Left lung (tissue), 10 donors: ENCODE data around the gene BCAP31. TPM values are rescaled to one million over a fixed set of nuclear protein-coding genes. Genes with fewer than 3 reads are reported as not detected.
A peak's percentile ranks its signal among the peaks of the same experiment; 100 is the strongest.
"Not testable (repeated sequence)": the region's sequence is repeated elsewhere in the genome, so short reads cannot be mapped to it uniquely, and the experiment has no call there.

Source experiments
- ATAC-seq: fragments of 200-7000 bp; cut with Tn5 transposase; one replicate; pipeline ENCODE4 v1.9.1; 2020; ENCODE audit warnings: moderate library complexity
- DNase-seq, 4 donors: peaks; one replicate each; pipeline ENCODE4 v3.0.0-alpha.2; 2013 to 2020
- H3K27ac ChIP-seq, 2 donors: fragments of 200-600 bp; sonication (generic) in 1 of 2; one replicate each; pipeline versions ENCODE4 v1.5.0 to v1.8.0; 2020 to 2021
- H3K27me3 ChIP-seq, 2 donors: fragments of 200-600 bp; sonication (generic) in 1 of 2; one replicate each; pipeline versions ENCODE4 v1.5.0 to v1.8.0; 2020 to 2021
- H3K36me3 ChIP-seq, 2 donors: fragments of 200-600 bp; sonication (generic) in 1 of 2; one replicate each; pipeline versions ENCODE4 v1.5.0 to v1.8.0; 2020 to 2021
- H3K4me1 ChIP-seq, 2 donors: fragments of 200-600 bp; one replicate each; pipeline ENCODE4 v1.8.0; 2021
- H3K4me3 ChIP-seq, 2 donors: fragments of 200-600 bp; sonication (generic) in 1 of 2; one replicate each; pipeline versions ENCODE4 v1.5.0 to v1.8.0; 2020 to 2021; ENCODE audit warnings: mild to moderate bottlenecking in 1 of 2
- H3K9me3 ChIP-seq, 2 donors: fragments of 200-600 bp; sonication (generic) in 1 of 2; one replicate each; pipeline versions ENCODE4 v1.5.0 to v1.8.0; 2020 to 2021
- intact Hi-C, 2 donors: fragments of 100-400 bp; cut with DNase I; formaldehyde crosslinking; loops; one replicate each; pipeline versions ENCODE4 v1.11.2 to v1.14.2; 2022
- polyA plus RNA-seq, 6 donors: library from polyadenylated mRNA; unstranded; fragments of 120-200 nt; gene quantifications; one replicate each; pipeline ENCODE4 v1.2.1, GENCODE V29; 2013; ENCODE audit not compliant: insufficient read length in 6 of 6
- total RNA-seq, 2 donors: library from RNA; stranded (reverse); fragmentation: NEBNext Ultra II Directional; extraction: Animal tissue kit (Norgen Biotek cat#: 25700); gene quantifications; one replicate each; pipeline ENCODE4 v1.2.1, GENCODE V29; 2021
- TF ChIP-seq, protein P1 (sequence below), 2 donors: fragments of 200-600 bp; sonication (generic) in 1 of 2; IDR thresholded peaks; one replicate each; pipeline versions ENCODE4 v1.5.0 to v1.8.0; 2021; ENCODE audit warnings: antibody characterized with exemption in 2 of 2
- donor health status: DM: no; HTN: yes; CAD: no.
- donor health status: DM: no; HTN: no; CAD: no.

The BCAP31 gene
- total and polyA plus RNA-seq, 8 donors: 126 to 243 (median 138) TPM

DNA sequence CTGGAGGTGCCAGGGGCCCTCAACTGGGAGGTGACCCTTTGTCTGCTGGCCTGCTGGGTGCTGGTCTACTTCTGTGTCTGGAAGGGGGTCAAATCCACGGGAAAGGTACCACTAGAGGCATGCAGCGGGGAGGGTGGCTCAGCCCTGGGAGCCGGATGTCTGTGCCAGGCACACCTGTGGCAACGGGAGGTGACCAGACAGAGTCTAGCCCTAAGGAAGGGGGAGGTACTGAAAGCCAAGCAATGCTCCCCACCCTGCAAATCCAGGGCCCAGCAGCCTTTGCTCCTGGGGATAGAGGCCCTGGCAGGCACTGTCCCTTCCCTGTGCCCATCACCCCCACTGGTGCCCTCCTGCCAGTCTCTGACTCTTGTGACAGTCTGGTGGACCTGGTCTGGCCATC is 32.2 kb downstream of the BCAP31 start:
- DNase-seq (no peak), ATAC-seq (no peak)
- H3K36me3 ChIP-seq: peaks cover 0 to 11% of the 10 kb centered on the region in 2 donors
- H3K4me3 ChIP-seq: no peak overlapping the region
- H3K4me1 ChIP-seq: no peaks in the 10 kb centered on the region
- TF ChIP-seq, protein P1, sequence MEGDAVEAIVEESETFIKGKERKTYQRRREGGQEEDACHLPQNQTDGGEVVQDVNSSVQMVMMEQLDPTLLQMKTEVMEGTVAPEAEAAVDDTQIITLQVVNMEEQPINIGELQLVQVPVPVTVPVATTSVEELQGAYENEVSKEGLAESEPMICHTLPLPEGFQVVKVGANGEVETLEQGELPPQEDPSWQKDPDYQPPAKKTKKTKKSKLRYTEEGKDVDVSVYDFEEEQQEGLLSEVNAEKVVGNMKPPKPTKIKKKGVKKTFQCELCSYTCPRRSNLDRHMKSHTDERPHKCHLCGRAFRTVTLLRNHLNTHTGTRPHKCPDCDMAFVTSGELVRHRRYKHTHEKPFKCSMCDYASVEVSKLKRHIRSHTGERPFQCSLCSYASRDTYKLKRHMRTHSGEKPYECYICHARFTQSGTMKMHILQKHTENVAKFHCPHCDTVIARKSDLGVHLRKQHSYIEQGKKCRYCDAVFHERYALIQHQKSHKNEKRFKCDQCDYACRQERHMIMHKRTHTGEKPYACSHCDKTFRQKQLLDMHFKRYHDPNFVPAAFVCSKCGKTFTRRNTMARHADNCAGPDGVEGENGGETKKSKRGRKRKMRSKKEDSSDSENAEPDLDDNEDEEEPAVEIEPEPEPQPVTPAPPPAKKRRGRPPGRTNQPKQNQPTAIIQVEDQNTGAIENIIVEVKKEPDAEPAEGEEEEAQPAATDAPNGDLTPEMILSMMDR (IDR thresholded peaks at IDR 0.05): no peak
- no peak overlapping the region for H3K27ac ChIP-seq
- peaks cover 0 to 27% of the 10 kb centered on the region in 2 donors for H3K27me3 ChIP-seq
- intact Hi-C loops: no loop called here
- no peaks in the 10 kb centered on the region for H3K9me3 ChIP-seq

GRCh38 chrX:153691032-153691827 is 33.0 kb downstream of the BCAP31 start:
- H3K4me3 ChIP-seq, H3K9me3 ChIP-seq, intact Hi-C loops, H3K27ac ChIP-seq, ATAC-seq, H3K36me3 ChIP-seq, H3K4me1 ChIP-seq: not testable (repeated sequence)
- peak in 1 of 4 donors; percentile 46 for DNase-seq
- H3K27me3 ChIP-seq: peaks cover 0 to 34% of the 10 kb centered on the region in 2 donors

- DNase-seq (peak in 1 of 4 donors; percentile 35), ATAC-seq (no peak)
- TF ChIP-seq, protein P1 (IDR thresholded peaks at IDR 0.05): no peak
- Histone ChIP-seq H3K27me3 (peaks cover 0 to 42% of the 10 kb centered on the region in 2 donors), H3K36me3 (no peaks in the 10 kb centered on the region), H3K4me1 (no peaks in the 10 kb centered on the region), H3K9me3 (no peaks in the 10 kb centered on the region), H3K4me3 (no peak overlapping the region), H3K27ac (no peak overlapping the region)
- intact Hi-C loops: no loop called here
Observed at GRCh38 chrX:153690466-153690865, 33.7 kb downstream of the BCAP31 start.

DNA sequence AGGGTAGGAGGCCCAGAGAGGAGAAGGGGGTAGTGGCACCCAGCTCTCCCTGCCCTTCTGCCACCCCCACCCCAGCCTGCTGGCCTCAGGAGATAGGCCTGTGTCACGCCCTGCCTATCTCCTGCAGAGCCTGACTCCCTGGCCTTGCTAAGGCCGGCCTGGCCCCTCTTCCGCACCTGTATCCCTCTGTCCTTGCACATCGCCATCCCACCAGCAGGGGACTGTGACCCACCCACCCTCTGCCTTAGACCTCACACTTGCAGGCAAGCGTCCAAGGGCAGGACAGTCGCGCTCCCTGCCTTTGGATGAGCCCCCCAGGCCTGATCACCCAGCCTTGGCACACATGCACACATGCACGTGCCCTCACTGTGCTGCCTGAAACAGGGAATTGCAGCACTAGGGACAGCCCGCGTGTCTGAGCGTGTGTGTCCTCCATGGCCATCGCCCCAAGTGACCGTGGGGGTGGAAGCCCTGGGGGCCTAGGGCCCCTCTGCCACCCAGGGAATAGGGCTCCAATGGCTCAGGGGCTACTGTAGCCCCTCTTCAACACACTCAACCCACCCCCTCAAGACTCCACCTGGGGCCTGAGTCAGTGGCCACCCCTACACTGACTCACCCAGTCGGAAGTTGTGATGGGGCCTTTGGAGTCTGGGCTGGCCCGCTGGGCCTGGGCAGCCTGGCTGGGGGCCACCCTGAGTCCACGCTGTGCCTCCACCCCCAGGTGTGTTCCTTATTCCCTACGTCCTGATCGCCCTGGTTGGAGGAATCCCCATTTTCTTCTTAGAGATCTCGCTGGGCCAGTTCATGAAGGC is 34.3 kb downstream of the BCAP31 start:
- Histone ChIP-seq H3K4me3 (no peak overlapping the region), H3K27ac (no peak overlapping the region), H3K36me3 (no peaks in the 10 kb centered on the region), H3K4me1 (no peaks in the 10 kb centered on the region), H3K27me3 (peaks cover 0 to 48% of the 10 kb centered on the region in 2 donors), H3K9me3 (no peaks in the 10 kb centered on the region)
- TF ChIP-seq, protein P1 (IDR thresholded peaks at IDR 0.05): no peak
- no peak for DNase-seq
- intact Hi-C loops: no loop called here
- ATAC-seq: no peak

DNA sequence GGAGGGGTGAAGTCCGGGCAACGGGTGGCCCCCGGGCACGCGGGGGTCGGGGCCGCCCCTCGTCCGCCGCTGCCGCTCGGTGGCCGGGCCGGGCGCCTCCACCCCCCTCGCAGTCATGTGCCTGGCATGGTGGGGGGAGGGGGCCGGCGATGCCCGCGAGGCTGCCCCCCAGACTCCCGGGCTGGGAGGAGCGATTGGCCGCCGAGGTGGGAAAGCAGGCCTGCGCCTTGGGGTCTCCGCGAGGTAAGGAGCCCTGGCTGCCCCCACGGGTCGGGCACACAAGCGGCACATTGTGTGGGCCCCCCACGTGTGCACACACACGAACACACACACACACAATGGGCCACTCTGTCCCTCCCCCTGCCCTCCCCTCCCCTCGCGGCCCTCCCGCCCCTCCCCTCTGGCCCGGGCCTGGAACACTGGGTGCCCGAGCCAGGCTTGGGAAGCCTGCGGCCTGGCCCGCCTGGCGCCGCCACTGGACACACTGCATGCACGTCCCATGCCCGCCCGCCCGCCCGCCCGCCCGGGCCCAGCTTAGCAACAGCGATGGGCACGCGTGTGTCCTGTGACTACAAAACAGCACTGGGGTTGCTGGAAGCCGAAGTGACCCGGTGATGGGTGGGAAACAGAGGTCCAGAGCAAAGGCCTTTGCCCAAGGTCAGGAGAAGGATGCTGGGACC is 35.1 kb downstream of the BCAP31 start:
- DNase-seq (no peak), ATAC-seq (no peak)
- peaks cover 0 to 55% of the 10 kb centered on the region in 2 donors for H3K27me3 ChIP-seq
- H3K27ac ChIP-seq: no peak overlapping the region
- intact Hi-C loops: no loop called here
- H3K9me3 ChIP-seq: no peaks in the 10 kb centered on the region
- no peaks in the 10 kb centered on the region for H3K4me1 ChIP-seq
- H3K4me3 ChIP-seq: peak overlapping the region in 1 of 2 donors; percentile 25
- TF ChIP-seq, protein P1 (IDR thresholded peaks at IDR 0.05): no peak
- H3K36me3 ChIP-seq: no peaks in the 10 kb centered on the region
